ENCODE results near the gene VWA7.
A peak's percentile ranks its signal among the peaks of the same experiment; 100 is the strongest.

The VWA7 gene

GRCh38 chr6:31778999-31779885 is 2.1 kb upstream of the VWA7 start:
- TF ChIP-seq, protein P1, sequence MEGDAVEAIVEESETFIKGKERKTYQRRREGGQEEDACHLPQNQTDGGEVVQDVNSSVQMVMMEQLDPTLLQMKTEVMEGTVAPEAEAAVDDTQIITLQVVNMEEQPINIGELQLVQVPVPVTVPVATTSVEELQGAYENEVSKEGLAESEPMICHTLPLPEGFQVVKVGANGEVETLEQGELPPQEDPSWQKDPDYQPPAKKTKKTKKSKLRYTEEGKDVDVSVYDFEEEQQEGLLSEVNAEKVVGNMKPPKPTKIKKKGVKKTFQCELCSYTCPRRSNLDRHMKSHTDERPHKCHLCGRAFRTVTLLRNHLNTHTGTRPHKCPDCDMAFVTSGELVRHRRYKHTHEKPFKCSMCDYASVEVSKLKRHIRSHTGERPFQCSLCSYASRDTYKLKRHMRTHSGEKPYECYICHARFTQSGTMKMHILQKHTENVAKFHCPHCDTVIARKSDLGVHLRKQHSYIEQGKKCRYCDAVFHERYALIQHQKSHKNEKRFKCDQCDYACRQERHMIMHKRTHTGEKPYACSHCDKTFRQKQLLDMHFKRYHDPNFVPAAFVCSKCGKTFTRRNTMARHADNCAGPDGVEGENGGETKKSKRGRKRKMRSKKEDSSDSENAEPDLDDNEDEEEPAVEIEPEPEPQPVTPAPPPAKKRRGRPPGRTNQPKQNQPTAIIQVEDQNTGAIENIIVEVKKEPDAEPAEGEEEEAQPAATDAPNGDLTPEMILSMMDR (IDR thresholded peaks at IDR 0.05; ENCODE audit: insufficient read depth, low read depth, low read length, missing control alignments): no peak
- no peak for DNase-seq (ENCODE audit: low read depth)
- H3K4me3 ChIP-seq (ENCODE audit: low read length): no peak overlapping the region

DNA sequence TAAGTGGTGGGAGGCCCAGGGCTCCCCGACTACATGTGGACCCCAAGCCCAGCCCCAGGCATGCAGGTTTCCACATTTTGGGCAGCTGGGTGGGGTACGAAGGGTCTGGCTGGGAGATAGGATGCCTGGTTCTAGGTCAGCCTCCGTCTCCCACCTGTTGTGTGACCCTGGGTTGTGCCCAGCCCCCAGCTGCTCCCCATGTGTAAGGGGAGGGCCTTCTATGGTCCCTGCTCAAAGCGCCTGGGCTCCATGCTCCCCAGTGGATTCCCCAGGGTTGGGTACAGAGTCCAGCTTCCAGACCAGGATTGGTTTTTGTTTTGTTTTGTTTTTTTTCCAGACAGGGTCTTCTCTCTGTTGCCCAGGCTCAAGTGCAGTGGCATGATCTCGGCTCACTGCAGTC is 1.1 kb upstream of the VWA7 start:
- DNase-seq (ENCODE audit: low read depth): no peak

DNA sequence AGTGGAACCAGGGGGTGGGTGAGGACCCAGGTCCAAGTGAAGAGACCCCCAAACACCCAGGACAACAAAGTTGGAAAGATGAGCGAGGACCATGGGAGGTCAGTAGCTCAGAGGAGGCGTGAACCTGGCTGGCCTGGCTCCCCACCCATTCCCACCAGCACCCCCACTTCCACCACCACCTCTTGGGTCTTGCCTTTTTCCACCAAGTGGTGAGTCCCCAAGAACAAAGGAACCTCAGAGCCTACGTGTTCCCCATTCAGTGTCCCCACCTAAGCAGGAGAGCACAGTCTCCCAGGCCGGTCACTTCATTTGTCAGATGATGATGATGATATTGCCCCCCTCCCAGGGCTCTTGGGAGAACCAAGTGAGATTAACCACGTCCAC is 531 bp upstream of the VWA7 start:
- TF ChIP-seq, protein P1 (IDR thresholded peaks at IDR 0.05; ENCODE audit: insufficient read depth, low read depth, low read length, missing control alignments): no peak
- no peak overlapping the region for H3K4me3 ChIP-seq (ENCODE audit: low read length)
- DNase-seq (ENCODE audit: low read depth): no peak

More for the DNA sequence above, 1.1 kb upstream of the VWA7 start:
- TF ChIP-seq, protein P1 (IDR thresholded peaks at IDR 0.05; ENCODE audit: insufficient read depth, low read depth, low read length, missing control alignments): no peak
- H3K4me3 ChIP-seq (ENCODE audit: low read length): no peak overlapping the region

DNA sequence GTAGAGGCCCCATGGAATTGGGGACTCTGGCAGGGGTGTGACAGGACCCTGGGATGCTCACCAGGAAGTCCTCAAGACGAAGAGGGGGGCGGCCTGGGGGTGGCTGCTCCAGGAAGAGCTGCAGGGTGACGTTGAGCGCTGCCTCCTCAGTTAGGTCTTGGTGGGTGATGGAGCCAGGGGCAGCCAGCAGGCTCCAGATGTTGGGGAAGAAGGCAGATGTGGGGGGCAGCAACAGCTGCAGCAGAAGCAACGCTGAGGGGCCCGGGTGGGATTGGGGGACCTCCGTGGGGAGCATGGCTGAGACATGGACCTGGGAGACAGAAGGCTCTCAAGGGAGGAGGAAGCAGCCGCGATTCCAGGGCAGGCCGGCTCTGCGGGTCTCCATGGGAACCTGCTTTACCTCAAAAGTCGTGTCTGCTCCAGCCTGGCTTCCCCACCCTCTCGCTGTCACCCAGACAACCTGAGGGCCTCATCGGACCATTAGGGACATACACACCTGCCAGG is 591 bp downstream of the VWA7 start:
- no peak overlapping the region for H3K4me3 ChIP-seq (ENCODE audit: low read length)
- DNase-seq (ENCODE audit: low read depth): no peak
- TF ChIP-seq, protein P1 (IDR thresholded peaks at IDR 0.05; ENCODE audit: insufficient read depth, low read depth, low read length, missing control alignments): no peak

- no peak overlapping the region for H3K4me3 ChIP-seq (ENCODE audit: low read length)
- DNase-seq (ENCODE audit: low read depth): no peak
- TF ChIP-seq, protein P1 (IDR thresholded peaks at IDR 0.05; ENCODE audit: insufficient read depth, low read depth, low read length, missing control alignments): no peak
These were observed 1.3 kb downstream of the VWA7 start for GRCh38 chr6:31775633-31776484.

DNA sequence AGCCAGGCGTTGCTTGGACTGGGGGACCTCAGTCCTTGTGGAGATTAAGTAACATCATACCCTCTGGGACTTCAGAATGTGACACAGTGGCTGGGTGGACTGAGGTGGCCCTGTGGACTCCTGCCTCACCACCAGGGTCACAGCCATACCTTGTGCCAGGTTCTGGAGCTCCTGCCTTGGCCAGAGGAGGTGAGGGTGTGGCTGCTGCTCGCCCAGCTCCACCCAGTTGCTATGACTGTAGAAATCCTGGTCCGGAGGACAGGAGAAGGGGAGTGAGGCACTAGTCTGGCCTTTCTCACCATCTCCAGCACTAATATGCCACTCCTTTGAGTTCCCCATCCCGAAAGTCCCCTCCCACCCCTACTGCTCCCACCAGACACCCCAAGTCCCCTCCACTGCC is 1.9 kb downstream of the VWA7 start:
- TF ChIP-seq, protein P1 (IDR thresholded peaks at IDR 0.05; ENCODE audit: insufficient read depth, low read depth, low read length, missing control alignments): no peak
- H3K4me3 ChIP-seq (ENCODE audit: low read length): no peak overlapping the region
- DNase-seq (ENCODE audit: low read depth): peak; percentile 35

Measured in epithelial cell of esophagus (primary cell).